AG09309 (cell line): ENCODE results near the gene POP7.

Experiments used
- DNase-seq: peaks from one replicate; pipeline ENCODE4 v3.0.0-alpha.2; 2010; ENCODE audit warnings: low read depth
- H3K4me3 ChIP-seq: 2 replicates; pipeline ENCODE4 v1.5.1; 2011; ENCODE audit warnings: mild to moderate bottlenecking, low read depth, low read length, moderate library complexity; ENCODE audit not compliant: control insufficient read depth
- CTCF ChIP-seq: IDR thresholded peaks from 2 replicates; pipeline ENCODE4 v1.5.1; 2011; ENCODE audit warnings: mild to moderate bottlenecking, low read depth, low read length, inconsistent platforms; ENCODE audit not compliant: insufficient read depth, control insufficient read depth; ENCODE audit errors: missing control alignments

POP7 gene

GRCh38 chr7:100728196-100728595, 22.3 kb downstream of the POP7 start:
- H3K4me3 ChIP-seq = no peak overlapping the region
- TF ChIP-seq CTCF = no peak
- no peak for DNase-seq

GRCh38 chr7:100730136-100730800, 24.3 kb downstream of the POP7 start:
- TF ChIP-seq CTCF = no peak
- DNase-seq = no peak
- no peak overlapping the region for H3K4me3 ChIP-seq

GRCh38 chr7:100731937-100732636, 26.2 kb downstream of the POP7 start:
- no peak overlapping the region for H3K4me3 ChIP-seq
- DNase-seq = no peak
- TF ChIP-seq CTCF = no peak

- no peak for TF ChIP-seq CTCF
- DNase-seq = no peak
- no peak overlapping the region for H3K4me3 ChIP-seq
Observed at GRCh38 chr7:100735730-100736129, 29.8 kb downstream of the POP7 start.

- TF ChIP-seq CTCF = no peak
- DNase-seq = no peak
Observed at GRCh38 chr7:100736671-100737070, 30.8 kb downstream of the POP7 start.

GRCh38 chr7:100739934-100740333, 34.0 kb downstream of the POP7 start:
- no peak for DNase-seq
- no peak overlapping the region for H3K4me3 ChIP-seq
- no peak for TF ChIP-seq CTCF

More at GRCh38 chr7:100736671-100737070, 30.8 kb downstream of the POP7 start:
- no peak overlapping the region for H3K4me3 ChIP-seq

- H3K4me3 ChIP-seq = no peak overlapping the region
- no peak for TF ChIP-seq CTCF
- no peak for DNase-seq
Observed at GRCh38 chr7:100744605-100745004, 38.7 kb downstream of the POP7 start.
